NB4 (cell line): ENCODE measurements around the gene ABCB4.

Experiments used
- CTCF ChIP-seq: IDR thresholded peaks from one replicate; pipeline ENCODE4 v1.5.1; 2012; ENCODE audit warnings: low read depth, low read length
- POLR2A ChIP-seq: IDR thresholded peaks from 2 replicates; pipeline ENCODE4 v1.6.1; 2011; ENCODE audit warnings: mild to moderate bottlenecking; ENCODE audit not compliant: insufficient read length; ENCODE audit errors: extremely low read depth

- no peak for TF ChIP-seq CTCF
- TF ChIP-seq POLR2A, result no peak
These were observed 19.0 kb upstream of the ABCB4 start for GRCh38 chr7:87494454-87494853.
